Measurements from ENCODE around the gene MX2.

Gene MX2

GRCh38 chr21:41349619-41350390 is 12.0 kb upstream of the MX2 start (continued):
- TF ChIP-seq TSHZ1 (tag by site-specific recombination; IDR thresholded peaks at IDR 0.05; ENCODE audit: borderline replicate concordance) (no peak), WT1 (tag by site-specific recombination; IDR thresholded peaks at IDR 0.05) (no peak), ZNF24 (tag by site-specific recombination; IDR thresholded peaks at IDR 0.05) (no peak), KLF7 (tag by site-specific recombination; IDR thresholded peaks at IDR 0.05; ENCODE audit: borderline replicate concordance) (no peak), ZNF433 (tag by site-specific recombination; IDR thresholded peaks at IDR 0.05; ENCODE audit: low read depth) (no peak), ZNF549 (tag by site-specific recombination; IDR thresholded peaks at IDR 0.05) (no peak), HOXA7 (CRISPR knock-in tag; IDR thresholded peaks at IDR 0.05; ENCODE audit: borderline replicate concordance) (no peak), OSR2 (tag by site-specific recombination; IDR thresholded peaks at IDR 0.05) (no peak)

GRCh38 chr21:41350436-41351155 is 11.2 kb upstream of the MX2 start:
- ChIA-PET POLR2A (no interaction called here), CTCF (no interaction called here)
- TF ChIP-seq ZNF423 (tag by site-specific recombination; IDR thresholded peaks at IDR 0.05) (no peak), ZNF580 (tag by site-specific recombination; IDR thresholded peaks at IDR 0.05) (no peak), ZNF626 (tag by site-specific recombination; IDR thresholded peaks at IDR 0.05) (no peak), ZNF510 (tag by site-specific recombination; IDR thresholded peaks at IDR 0.05; ENCODE audit: insufficient replicate concordance) (no peak), ZBTB17 (tag by site-specific recombination; IDR thresholded peaks at IDR 0.05) (no peak), ZNF624 (tag by site-specific recombination; IDR thresholded peaks at IDR 0.05) (no peak), ZNF175 (tag by site-specific recombination; IDR thresholded peaks at IDR 0.05) (no peak), KLF8 (tag by site-specific recombination; IDR thresholded peaks at IDR 0.05) (no peak), SALL2 (tag by site-specific recombination; IDR thresholded peaks at IDR 0.05; ENCODE audit: borderline replicate concordance) (no peak)
- no peaks in the 10 kb centered on the region for H3K4me1 ChIP-seq (ENCODE audit: control insufficient read depth, insufficient read depth, low read length)
- H3K27ac ChIP-seq (ENCODE audit: extremely low read depth, low read depth, low read length) = no peak overlapping the region
- no peak overlapping the region for H3K4me3 ChIP-seq (ENCODE audit: low read depth, low read length)
- no peaks in the 10 kb centered on the region for H3K36me3 ChIP-seq (ENCODE audit: control insufficient read depth in 2 of 2, insufficient read depth in 1 of 2, low read length in 2 of 2)
- no peaks in the 10 kb centered on the region for H3K9me3 ChIP-seq (ENCODE audit: control insufficient read depth, insufficient read depth, low read depth, low read length)

- Histone ChIP-seq H3K9me3 (ENCODE audit: control insufficient read depth, insufficient read depth, low read depth, low read length) (no peaks in the 10 kb centered on the region), H3K27ac (ENCODE audit: extremely low read depth, low read depth, low read length) (no peak overlapping the region), H3K4me1 (ENCODE audit: control insufficient read depth, insufficient read depth, low read length) (no peaks in the 10 kb centered on the region), H3K4me3 (ENCODE audit: low read depth, low read length) (no peak overlapping the region), H3K36me3 (ENCODE audit: control insufficient read depth in 2 of 2, insufficient read depth in 1 of 2, low read length in 2 of 2) (no peaks in the 10 kb centered on the region)
- POLR2A ChIA-PET = no interaction called here
- TF ChIP-seq ZNF704 (tag by site-specific recombination; IDR thresholded peaks at IDR 0.05) (no peak), ZNF830 (tag by site-specific recombination; IDR thresholded peaks at IDR 0.05; ENCODE audit: low read depth) (no peak), ZNF391 (tag by site-specific recombination; IDR thresholded peaks at IDR 0.05; ENCODE audit: borderline replicate concordance, low read depth) (no peak), ZNF416 (tag by site-specific recombination; IDR thresholded peaks at IDR 0.05) (no peak), ZNF175 (tag by site-specific recombination; IDR thresholded peaks at IDR 0.05) (no peak), ZSCAN18 (tag by site-specific recombination; IDR thresholded peaks at IDR 0.05) (no peak)
- CTCF ChIA-PET = no interaction called here
These were observed 4.3 kb upstream of the MX2 start for GRCh38 chr21:41357546-41357945.
